Retinal pigment epithelial cell (primary cell): ENCODE measurements around the gene ARHGAP10.

Source experiments
- DNase-seq: peaks from one replicate; pipeline ENCODE4 v3.0.0-alpha.2; 2010; ENCODE audit warnings: low read depth
- H3K4me3 ChIP-seq: 2 replicates; pipeline ENCODE4 v1.5.1; 2011; ENCODE audit warnings: mild to moderate bottlenecking, low read length, control low read depth, moderate library complexity
- CTCF ChIP-seq: conservative IDR thresholded peaks from 2 replicates; pipeline ENCODE4 v1.5.1; 2011; ENCODE audit warnings: low read depth, low read length, control low read depth, inconsistent platforms

ARHGAP10 gene

GRCh38 chr4:148092316-148093014 lies 360.6 kb downstream of the ARHGAP10 start:
- no peak overlapping the region for H3K4me3 ChIP-seq
- TF ChIP-seq CTCF = no peak
- no peak for DNase-seq

DNA sequence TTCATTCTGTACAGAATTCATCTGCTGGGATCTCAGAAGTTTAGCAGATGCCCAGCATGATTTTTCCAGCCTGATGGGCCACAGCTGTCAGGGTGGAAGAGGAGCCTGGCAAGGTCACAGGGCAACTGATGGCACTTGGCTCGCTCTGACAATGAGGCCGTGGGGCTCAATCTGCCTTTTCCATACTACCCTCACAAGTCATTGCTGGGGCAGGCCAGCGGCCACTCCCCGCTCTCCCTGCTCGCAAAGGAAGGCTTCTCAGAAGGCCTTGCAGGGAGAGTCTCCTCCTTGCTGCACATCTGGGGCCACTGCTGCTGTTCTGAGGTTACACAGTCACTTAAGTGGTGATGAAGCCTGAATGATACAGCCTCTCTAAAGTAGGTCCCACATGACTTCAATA lies 361.2 kb downstream of the ARHGAP10 start:
- no peak for TF ChIP-seq CTCF
- H3K4me3 ChIP-seq = no peak overlapping the region
- no peak for DNase-seq

DNA sequence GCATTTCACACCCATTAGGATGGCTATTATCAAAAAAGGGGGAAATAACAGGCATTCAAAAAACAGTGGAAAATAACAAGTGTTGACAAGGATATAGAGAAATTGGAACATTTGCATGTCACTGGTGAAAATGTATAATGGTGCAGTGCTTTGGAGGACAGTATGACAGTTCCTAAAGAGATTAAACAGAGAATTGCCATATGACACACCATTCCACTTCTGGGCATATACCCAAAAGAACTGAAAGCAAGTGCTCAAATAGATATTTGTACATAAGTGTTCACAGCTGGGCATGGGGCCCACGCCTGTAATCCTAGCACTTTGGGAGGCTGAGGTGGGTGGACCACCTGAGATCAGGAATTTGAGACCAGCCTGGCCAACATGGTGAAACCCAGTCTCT lies 362.3 kb downstream of the ARHGAP10 start:
- no peak overlapping the region for H3K4me3 ChIP-seq

DNA sequence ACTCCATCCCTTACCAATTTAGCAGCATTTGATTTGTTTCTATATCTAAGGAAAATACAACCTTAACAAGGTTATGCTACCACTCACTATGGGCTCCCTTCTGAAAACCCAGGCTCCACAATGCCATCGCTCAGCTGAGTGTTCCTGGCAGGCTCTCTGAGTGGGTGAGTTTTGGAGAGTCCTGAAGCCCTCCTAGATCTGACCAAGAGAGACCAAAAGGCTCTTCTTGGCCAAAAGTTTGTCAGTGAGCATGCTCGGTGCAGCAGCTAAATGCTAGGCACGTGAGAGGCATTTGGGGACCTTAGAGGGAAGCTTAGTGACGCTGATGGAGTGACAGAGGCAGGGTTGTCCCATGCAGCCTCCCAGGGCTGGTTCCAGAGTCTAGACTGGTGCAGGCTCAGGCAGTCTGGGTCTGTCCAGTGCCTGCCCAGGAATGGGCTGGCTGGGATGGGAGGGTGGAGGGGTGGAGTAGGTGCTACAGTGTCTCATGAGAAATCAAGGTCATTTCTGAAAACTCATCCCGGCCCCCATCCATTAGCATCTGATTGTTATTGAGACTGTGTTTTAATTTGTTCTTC lies 363.5 kb downstream of the ARHGAP10 start:
- TF ChIP-seq CTCF = no peak
- no peak for DNase-seq
- H3K4me3 ChIP-seq = no peak overlapping the region

More for the DNA sequence above, 362.3 kb downstream of the ARHGAP10 start:
- DNase-seq = no peak
- no peak for TF ChIP-seq CTCF

GRCh38 chr4:148097801-148098200 lies 365.9 kb downstream of the ARHGAP10 start:
- no peak for TF ChIP-seq CTCF
- no peak for DNase-seq

DNA sequence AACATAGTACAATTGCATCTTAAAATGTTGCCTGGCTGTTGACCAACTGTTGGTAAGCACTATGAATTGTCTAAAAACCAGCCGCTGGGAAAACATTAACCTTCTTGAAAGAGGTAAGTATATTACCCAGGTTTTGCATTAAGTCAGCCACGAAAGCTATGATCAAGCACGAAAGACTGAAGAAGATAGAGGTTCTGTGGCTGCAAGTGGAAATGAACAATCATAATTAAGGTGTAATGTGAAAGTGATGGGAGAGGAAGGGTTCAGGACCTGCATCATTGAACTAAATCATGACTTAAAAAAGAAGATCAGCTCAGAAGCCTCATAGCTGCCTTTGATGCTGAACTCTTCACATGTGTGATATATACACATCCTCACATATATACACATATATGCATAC lies 369.3 kb downstream of the ARHGAP10 start:
- no peak for TF ChIP-seq CTCF
- DNase-seq = no peak
- H3K4me3 ChIP-seq = no peak overlapping the region

More at GRCh38 chr4:148097801-148098200, 365.9 kb downstream of the ARHGAP10 start:
- no peak overlapping the region for H3K4me3 ChIP-seq

- H3K4me3 ChIP-seq = no peak overlapping the region
- TF ChIP-seq CTCF = no peak
- no peak for DNase-seq
Observed at GRCh38 chr4:148101790-148102189, 369.9 kb downstream of the ARHGAP10 start.
